GM18909 (cell line): ENCODE data around the gene ARL14.
A peak's percentile ranks its signal among the peaks of the same experiment; 100 is the strongest.
"Not testable (repeated sequence)": the region's sequence is repeated elsewhere in the genome, so short reads cannot be mapped to it uniquely, and the experiment has no call there.

Source experiments
- ATAC-seq: cut with Tn5 transposase; IDR thresholded peaks from one replicate; pipeline ENCODE4 v1.9.1; 2021; ENCODE audit warnings: mild to moderate bottlenecking; ENCODE audit not compliant: unreplicated experiment, poor library complexity

The ARL14 gene

DNA sequence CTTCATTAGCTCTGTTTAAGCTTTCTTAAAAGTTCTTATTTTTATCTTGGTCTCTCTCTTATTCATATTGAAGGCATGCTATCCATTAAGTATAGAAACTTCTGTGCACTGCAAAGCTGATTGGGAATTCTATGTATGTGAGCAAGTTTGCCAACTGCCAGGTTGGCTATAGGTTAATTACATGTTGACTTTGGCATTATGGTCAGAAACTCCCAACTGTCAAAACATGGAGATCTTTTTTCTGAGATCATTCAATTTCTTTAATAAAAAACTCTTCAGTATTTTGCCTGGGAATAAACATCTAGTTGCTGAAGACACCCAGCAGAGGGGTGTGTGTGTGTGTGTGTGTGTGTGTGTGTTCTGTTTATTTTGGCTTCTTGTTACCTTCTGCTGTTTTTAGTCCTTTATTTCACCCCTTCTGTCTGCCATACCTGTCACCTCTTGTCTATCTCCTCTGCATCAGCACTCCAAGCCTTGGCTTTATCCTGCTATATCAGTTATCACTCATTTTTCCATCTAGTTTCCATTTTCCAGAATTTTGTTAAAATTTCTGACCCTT lies 1.3 kb upstream of the ARL14 start:
- ATAC-seq = no peak

DNA sequence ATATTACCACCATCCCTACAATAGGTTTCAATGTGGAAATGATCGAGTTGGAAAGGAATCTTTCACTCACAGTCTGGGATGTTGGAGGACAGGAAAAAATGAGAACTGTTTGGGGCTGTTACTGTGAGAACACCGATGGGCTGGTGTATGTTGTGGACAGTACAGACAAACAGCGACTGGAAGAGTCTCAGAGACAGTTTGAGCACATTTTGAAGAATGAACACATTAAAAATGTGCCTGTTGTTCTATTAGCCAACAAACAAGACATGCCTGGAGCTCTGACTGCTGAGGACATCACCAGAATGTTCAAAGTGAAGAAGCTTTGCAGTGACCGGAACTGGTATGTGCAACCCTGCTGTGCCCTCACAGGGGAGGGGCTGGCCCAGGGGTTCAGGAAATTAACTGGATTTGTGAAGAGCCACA lies 510 bp downstream of the ARL14 start:
- no peak for ATAC-seq

- ATAC-seq = no peak
Observed at GRCh38 chr3:160678292-160678842, 1.4 kb downstream of the ARL14 start.

DNA sequence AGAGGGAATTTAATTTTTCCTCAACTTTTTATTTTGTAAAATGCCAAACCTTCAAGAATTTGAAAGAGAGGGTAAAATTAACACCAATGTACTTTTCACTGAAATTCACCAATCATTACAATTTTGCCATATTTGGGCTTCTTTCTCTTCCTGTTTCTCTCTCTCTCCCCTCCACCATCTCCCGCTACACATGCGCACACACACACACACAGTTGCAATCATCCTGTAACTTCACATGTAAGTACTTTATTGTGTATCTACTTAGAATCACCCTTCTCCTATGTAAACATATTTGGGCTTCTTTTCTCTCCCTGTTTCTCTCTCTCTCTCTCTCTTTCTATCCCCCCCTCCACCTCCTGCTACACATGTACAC lies 7.4 kb downstream of the ARL14 start:
- no peak for ATAC-seq

- ATAC-seq = no peak
Observed at GRCh38 chr3:160685144-160685766, 8.3 kb downstream of the ARL14 start.

GRCh38 chr3:160686955-160687535 lies 10.1 kb downstream of the ARL14 start:
- peak; percentile 54 for ATAC-seq

GRCh38 chr3:160691151-160691550 lies 14.2 kb downstream of the ARL14 start:
- no peak for ATAC-seq

GRCh38 chr3:160691962-160692361 lies 15.0 kb downstream of the ARL14 start:
- ATAC-seq = no peak

GRCh38 chr3:160693191-160693590 lies 16.2 kb downstream of the ARL14 start:
- no peak for ATAC-seq

DNA sequence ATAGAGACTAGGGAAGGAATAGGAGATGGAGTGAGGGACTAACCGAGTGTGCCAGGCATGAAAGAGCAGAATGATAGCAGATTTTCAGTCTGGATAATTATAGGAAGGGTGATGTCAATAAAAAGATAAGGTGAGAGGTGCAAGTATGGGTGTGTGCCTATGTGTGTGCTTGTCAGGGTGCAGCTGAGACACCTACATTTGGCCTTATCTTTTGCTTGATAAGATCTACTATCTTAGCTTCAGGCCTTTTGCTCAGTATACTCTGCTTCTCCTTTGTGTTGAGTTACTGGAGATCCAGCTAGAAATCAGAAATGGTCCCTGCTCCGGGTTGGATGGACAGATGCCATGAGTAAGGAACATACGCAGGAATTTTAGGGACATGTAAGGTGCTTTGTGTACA lies 17.4 kb downstream of the ARL14 start:
- ATAC-seq = no peak

DNA sequence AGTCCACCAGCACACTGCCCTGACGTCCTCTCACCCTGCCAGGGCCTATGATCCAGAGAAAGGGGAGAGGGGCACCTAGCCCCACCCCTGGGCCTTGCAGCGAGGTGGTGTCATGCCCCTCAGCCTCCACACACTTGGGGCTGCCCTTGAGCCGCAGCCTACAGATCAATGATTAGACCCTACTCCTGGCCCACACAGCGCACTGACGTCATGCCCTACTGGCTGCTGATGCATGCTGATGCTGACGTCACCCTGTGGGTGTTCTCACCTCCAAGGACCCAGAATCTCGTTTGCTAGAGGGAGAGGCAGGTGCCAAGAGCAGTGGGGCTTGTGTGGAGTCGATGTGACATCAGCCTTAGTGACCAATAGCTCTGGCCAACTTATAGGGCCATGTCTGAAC lies 18.0 kb downstream of the ARL14 start:
- ATAC-seq = no peak

GRCh38 chr3:160695915-160696327 lies 19.0 kb downstream of the ARL14 start:
- no peak for ATAC-seq

GRCh38 chr3:160697637-160698380 lies 20.8 kb downstream of the ARL14 start:
- ATAC-seq = no peak

DNA sequence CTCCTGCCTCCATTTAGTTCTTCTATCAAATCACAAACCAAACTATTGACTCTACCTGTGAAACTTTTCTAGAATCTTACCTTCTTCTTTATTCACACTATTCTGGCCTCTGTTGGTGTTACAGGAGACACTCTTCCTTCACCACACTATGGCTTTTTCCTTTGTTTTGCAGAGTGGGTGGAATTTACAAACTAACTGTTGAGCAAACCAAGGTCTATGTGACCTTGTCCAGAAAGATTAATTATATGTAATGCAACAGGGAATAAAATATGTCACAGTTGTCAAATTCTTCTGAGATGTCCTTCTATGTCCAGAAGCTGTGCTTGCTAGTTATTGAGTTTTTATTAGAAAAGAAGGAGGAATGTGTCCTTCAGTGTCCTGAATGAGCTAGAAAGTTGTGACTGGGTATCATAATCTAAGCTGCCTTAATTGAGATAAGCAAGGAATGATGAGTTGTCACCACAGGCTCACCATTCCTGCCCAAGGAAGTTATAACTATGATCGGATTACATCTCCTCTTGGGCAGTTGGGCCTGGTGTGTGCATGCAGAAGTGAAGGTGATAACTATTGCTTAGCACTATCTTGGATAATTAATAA lies 21.7 kb downstream of the ARL14 start:
- no peak for ATAC-seq

- no peak for ATAC-seq
Observed at GRCh38 chr3:160701490-160701889, 24.5 kb downstream of the ARL14 start.

DNA sequence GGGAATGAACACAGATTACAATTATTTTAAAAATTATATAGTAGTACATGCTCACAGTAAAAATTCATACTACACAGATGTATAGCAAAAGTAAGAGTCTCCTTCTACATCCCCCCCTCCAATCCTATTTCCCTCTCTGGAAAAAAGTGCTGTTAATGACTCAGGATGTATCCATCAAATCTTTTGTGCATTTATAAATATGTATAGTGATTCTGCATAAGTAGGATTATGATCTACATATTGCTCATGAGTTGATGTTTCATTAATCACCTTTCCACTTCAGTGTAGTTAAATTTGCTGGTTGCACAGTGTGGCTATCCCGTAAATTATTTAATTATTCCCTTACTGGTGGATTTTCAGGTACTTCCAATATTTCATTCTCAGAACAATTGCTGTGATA lies 25.3 kb downstream of the ARL14 start:
- ATAC-seq = no peak

DNA sequence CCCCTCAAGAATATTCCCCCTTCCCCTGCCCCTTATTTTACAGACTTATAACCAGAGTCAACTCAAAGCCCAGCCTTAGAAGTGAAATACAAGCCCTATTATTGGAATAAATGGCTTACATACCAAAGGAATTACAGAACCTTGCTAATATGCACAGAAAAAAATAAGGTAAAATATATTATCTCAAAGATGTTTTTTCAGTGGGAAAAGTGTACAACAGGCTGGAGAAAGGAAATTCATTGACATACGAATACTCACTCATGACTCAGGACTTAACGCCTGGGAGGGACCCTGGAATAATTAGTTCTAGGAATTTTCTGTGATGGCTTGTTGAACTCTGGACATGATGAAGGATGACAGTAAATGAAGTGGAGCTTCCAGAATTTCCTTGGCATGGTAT lies 27.0 kb downstream of the ARL14 start:
- no peak for ATAC-seq

DNA sequence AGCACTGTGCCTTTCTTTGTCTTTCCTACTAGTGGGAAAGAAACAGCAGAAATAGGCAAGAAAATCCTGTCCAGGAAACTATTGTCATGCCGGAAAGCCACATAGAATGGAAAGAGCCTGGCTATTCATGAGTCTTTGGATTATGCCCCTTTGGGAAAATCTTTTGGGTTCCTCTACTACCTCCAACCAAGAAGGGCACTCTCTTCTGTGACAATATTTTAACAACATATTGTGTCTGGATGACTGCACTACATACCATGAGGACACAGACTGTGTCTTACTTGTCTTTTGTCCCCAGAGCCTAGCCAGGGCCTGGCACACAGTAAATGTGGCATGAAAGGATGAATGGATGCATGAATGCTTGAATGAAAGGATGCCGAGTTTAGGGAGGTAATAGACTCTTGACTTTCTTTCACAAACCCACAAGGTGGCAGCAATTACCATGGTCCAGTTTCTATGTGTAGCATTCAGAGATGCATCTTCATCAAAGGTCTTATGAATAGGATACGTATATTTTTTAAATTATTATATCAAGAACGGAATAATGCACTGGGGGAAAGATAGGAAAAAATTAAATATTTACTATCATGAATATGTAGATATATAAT lies 30.3 kb downstream of the ARL14 start:
- no peak for ATAC-seq

DNA sequence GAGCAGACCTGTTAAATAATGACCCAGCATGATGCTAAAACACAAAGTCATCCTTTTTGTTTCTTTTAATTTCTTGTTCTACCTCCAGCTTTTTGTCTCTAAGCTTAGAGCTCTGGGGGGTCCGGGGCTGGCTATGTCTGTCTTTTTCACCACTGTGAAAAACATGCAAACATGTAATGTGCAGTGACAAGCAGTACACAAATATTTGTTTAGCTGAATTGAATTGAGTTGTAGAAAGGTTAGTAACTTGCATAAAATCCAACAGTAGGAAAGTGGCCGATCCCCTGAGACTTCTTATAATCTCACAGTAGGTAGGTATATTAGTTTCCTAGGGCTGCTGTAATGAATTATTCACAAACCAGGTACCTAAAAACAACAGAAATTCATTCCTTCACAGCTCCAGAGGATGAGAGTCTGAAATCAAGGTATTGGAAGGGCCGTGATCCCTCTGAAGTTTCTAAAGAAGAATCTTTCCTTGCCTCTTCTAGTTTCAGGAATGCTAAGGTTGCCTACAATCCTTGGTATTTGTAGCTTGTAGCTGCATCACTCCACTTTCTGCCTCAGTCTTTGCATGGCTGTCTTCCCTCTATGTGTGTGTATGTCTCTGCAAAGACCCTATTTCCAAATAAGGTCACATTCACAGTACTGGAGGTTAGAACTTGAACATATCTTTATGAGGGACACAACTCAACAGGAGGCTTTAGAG lies 32.7 kb downstream of the ARL14 start:
- ATAC-seq = no peak

- ATAC-seq = not testable (repeated sequence)
Observed at GRCh38 chr3:160713144-160713543, 36.2 kb downstream of the ARL14 start.
